Measurements from ENCODE around the gene XYLT1.

XYLT1 gene

GRCh38 chr16:17063201-17064139, 407.3 kb downstream of the XYLT1 start:
- Histone ChIP-seq H3K9me3 (no peaks in the 10 kb centered on the region), H3K4me1 (no peaks in the 10 kb centered on the region), H3K4me3 (no peak overlapping the region), H3K36me3 (no peaks in the 10 kb centered on the region), H3K27me3 (peaks cover 0 to 10% of the 10 kb centered on the region in 2 donors), H3K27ac (no peak overlapping the region)
- DNase-seq: no peak
- TF ChIP-seq CTCF (IDR thresholded peaks at IDR 0.05): no peak
- intact Hi-C loops (cut with DNase I; ENCODE audit: low total_unique reads): no loop called here

- no peak overlapping the region for H3K4me3 ChIP-seq
- H3K4me1 ChIP-seq: no peaks in the 10 kb centered on the region
- H3K27ac ChIP-seq: no peak overlapping the region
- no peaks in the 10 kb centered on the region for H3K36me3 ChIP-seq
- H3K9me3 ChIP-seq: no peaks in the 10 kb centered on the region
- no peak for TF ChIP-seq CTCF (IDR thresholded peaks at IDR 0.05)
- peaks cover 0 to 10% of the 10 kb centered on the region in 2 donors for H3K27me3 ChIP-seq
- DNase-seq: no peak
- intact Hi-C loops (cut with DNase I; ENCODE audit: low total_unique reads): no loop called here
Observed at GRCh38 chr16:17062676-17063075, 408.1 kb downstream of the XYLT1 start.

- Histone ChIP-seq H3K4me3 (no peak overlapping the region), H3K9me3 (no peaks in the 10 kb centered on the region), H3K4me1 (no peaks in the 10 kb centered on the region), H3K27ac (no peak overlapping the region), H3K36me3 (no peaks in the 10 kb centered on the region), H3K27me3 (peaks cover 0 to 5% of the 10 kb centered on the region in 2 donors)
- no peak for TF ChIP-seq CTCF (IDR thresholded peaks at IDR 0.05)
- no peak for DNase-seq
- intact Hi-C loops (cut with DNase I; ENCODE audit: low total_unique reads): no loop called here
Observed at GRCh38 chr16:17061326-17061725, 409.4 kb downstream of the XYLT1 start.

DNA sequence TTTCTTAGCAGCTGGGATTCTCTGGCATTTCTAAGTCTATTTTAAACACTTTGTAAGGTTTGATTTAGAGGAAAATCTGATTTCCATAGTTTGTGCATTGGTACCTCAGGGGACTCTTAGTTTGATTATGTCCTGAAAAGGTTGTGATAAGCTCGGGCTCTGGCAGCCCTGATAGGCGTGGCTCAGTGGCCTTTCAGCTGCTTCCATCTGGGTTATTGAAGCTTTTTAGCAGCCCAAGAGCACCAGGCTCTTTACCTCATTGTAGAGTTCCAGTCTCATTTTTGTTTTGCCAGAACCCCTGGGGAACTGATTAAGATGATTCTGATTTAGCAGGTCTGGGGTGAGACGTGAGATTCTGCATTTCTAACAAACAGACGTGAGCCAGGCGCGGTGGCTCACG, 412.3 kb downstream of the XYLT1 start:
- no peaks in the 10 kb centered on the region for H3K36me3 ChIP-seq
- H3K27me3 ChIP-seq: no peaks in the 10 kb centered on the region
- no peak for DNase-seq
- H3K9me3 ChIP-seq: no peaks in the 10 kb centered on the region
- intact Hi-C loops (cut with DNase I; ENCODE audit: low total_unique reads): no loop called here
- H3K4me3 ChIP-seq: no peak overlapping the region
- TF ChIP-seq CTCF (IDR thresholded peaks at IDR 0.05): no peak
- no peaks in the 10 kb centered on the region for H3K4me1 ChIP-seq
- no peak overlapping the region for H3K27ac ChIP-seq

GRCh38 chr16:17056666-17057065, 414.1 kb downstream of the XYLT1 start:
- no peaks in the 10 kb centered on the region for H3K36me3 ChIP-seq
- intact Hi-C loops (cut with DNase I; ENCODE audit: low total_unique reads): no loop called here
- TF ChIP-seq CTCF (IDR thresholded peaks at IDR 0.05): no peak
- no peak overlapping the region for H3K4me3 ChIP-seq
- H3K9me3 ChIP-seq: no peaks in the 10 kb centered on the region
- no peaks in the 10 kb centered on the region for H3K4me1 ChIP-seq
- H3K27me3 ChIP-seq: no peaks in the 10 kb centered on the region
- no peak overlapping the region for H3K27ac ChIP-seq
- no peak for DNase-seq

All from tibial artery (tissue), 4 donors.